ENCODE measurements around the gene SH3GLB2.

SH3GLB2 gene

GRCh38 chr9:128986671-128987070 is 41.5 kb downstream of the SH3GLB2 start:
- Histone ChIP-seq H3K9me2 (ENCODE audit: low read depth, low read length) (no peaks in the 10 kb centered on the region), H2AFZ (ENCODE audit: low read length) (no peak overlapping the region), H3K4me3 (ENCODE audit: low read depth, low read length, poor library complexity, severe bottlenecking) (no peak overlapping the region), H3K9me3 (ENCODE audit: low read length) (no peaks in the 10 kb centered on the region), H3K79me2 (ENCODE audit: insufficient read depth, low read length) (no peaks in the 10 kb centered on the region), H3K27me3 (ENCODE audit: insufficient read depth, low read length) (no peaks in the 10 kb centered on the region), H3F3A (ENCODE audit: insufficient read depth, low read length) (no peaks in the 10 kb centered on the region), H3K4me2 (ENCODE audit: low read length) (no peak overlapping the region), H3K4me1 (ENCODE audit: insufficient read depth, low read length, severe bottlenecking) (no peaks in the 10 kb centered on the region), H3K9ac (ENCODE audit: low read length) (no peak overlapping the region), H3K36me3 (ENCODE audit: insufficient read depth, low read length) (peaks cover 76% of the 10 kb centered on the region), H3K27ac (ENCODE audit: low read depth, low read length, poor library complexity, severe bottlenecking) (no peak overlapping the region), H4K20me1 (ENCODE audit: insufficient read depth, low read length) (no peaks in the 10 kb centered on the region)
- TF ChIP-seq EZH2 (IDR thresholded peaks at IDR 0.05; ENCODE audit: borderline replicate concordance, low read length): no peak
- TF ChIP-seq, protein P1, sequence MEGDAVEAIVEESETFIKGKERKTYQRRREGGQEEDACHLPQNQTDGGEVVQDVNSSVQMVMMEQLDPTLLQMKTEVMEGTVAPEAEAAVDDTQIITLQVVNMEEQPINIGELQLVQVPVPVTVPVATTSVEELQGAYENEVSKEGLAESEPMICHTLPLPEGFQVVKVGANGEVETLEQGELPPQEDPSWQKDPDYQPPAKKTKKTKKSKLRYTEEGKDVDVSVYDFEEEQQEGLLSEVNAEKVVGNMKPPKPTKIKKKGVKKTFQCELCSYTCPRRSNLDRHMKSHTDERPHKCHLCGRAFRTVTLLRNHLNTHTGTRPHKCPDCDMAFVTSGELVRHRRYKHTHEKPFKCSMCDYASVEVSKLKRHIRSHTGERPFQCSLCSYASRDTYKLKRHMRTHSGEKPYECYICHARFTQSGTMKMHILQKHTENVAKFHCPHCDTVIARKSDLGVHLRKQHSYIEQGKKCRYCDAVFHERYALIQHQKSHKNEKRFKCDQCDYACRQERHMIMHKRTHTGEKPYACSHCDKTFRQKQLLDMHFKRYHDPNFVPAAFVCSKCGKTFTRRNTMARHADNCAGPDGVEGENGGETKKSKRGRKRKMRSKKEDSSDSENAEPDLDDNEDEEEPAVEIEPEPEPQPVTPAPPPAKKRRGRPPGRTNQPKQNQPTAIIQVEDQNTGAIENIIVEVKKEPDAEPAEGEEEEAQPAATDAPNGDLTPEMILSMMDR (IDR thresholded peaks at IDR 0.05; ENCODE audit: low read length): no peak

GRCh38 chr9:128983536-128983935 is 44.6 kb downstream of the SH3GLB2 start:
- Histone ChIP-seq H3K4me2 (ENCODE audit: low read length) (no peak overlapping the region), H3K9ac (ENCODE audit: low read length) (no peak overlapping the region), H3K9me2 (ENCODE audit: low read depth, low read length) (no peaks in the 10 kb centered on the region), H3K4me1 (ENCODE audit: insufficient read depth, low read length, severe bottlenecking) (no peaks in the 10 kb centered on the region), H4K20me1 (ENCODE audit: insufficient read depth, low read length) (no peaks in the 10 kb centered on the region), H3F3A (ENCODE audit: insufficient read depth, low read length) (no peaks in the 10 kb centered on the region), H3K36me3 (ENCODE audit: insufficient read depth, low read length) (peaks cover 89% of the 10 kb centered on the region), H3K9me3 (ENCODE audit: low read length) (no peaks in the 10 kb centered on the region), H2AFZ (ENCODE audit: low read length) (no peak overlapping the region), H3K4me3 (ENCODE audit: low read depth, low read length, poor library complexity, severe bottlenecking) (no peak overlapping the region), H3K79me2 (ENCODE audit: insufficient read depth, low read length) (no peaks in the 10 kb centered on the region), H3K27me3 (ENCODE audit: insufficient read depth, low read length) (no peaks in the 10 kb centered on the region), H3K27ac (ENCODE audit: low read depth, low read length, poor library complexity, severe bottlenecking) (no peak overlapping the region)
- TF ChIP-seq EZH2 (IDR thresholded peaks at IDR 0.05; ENCODE audit: borderline replicate concordance, low read length): no peak
- TF ChIP-seq, protein P1 (IDR thresholded peaks at IDR 0.05; ENCODE audit: low read length): no peak

- Histone ChIP-seq H3K4me1 (ENCODE audit: insufficient read depth, low read length, severe bottlenecking) (no peaks in the 10 kb centered on the region), H3K9me3 (ENCODE audit: low read length) (no peaks in the 10 kb centered on the region), H3K9me2 (ENCODE audit: low read depth, low read length) (no peaks in the 10 kb centered on the region), H3K4me3 (ENCODE audit: low read depth, low read length, poor library complexity, severe bottlenecking) (no peak overlapping the region), H2AFZ (ENCODE audit: low read length) (no peak overlapping the region), H3K4me2 (ENCODE audit: low read length) (no peak overlapping the region), H3K79me2 (ENCODE audit: insufficient read depth, low read length) (no peaks in the 10 kb centered on the region), H3F3A (ENCODE audit: insufficient read depth, low read length) (no peaks in the 10 kb centered on the region), H3K9ac (ENCODE audit: low read length) (no peak overlapping the region), H4K20me1 (ENCODE audit: insufficient read depth, low read length) (no peaks in the 10 kb centered on the region), H3K36me3 (ENCODE audit: insufficient read depth, low read length) (peaks cover 86% of the 10 kb centered on the region), H3K27ac (ENCODE audit: low read depth, low read length, poor library complexity, severe bottlenecking) (no peak overlapping the region), H3K27me3 (ENCODE audit: insufficient read depth, low read length) (no peaks in the 10 kb centered on the region)
- TF ChIP-seq EZH2 (IDR thresholded peaks at IDR 0.05; ENCODE audit: borderline replicate concordance, low read length): no peak
- TF ChIP-seq, protein P1 (IDR thresholded peaks at IDR 0.05; ENCODE audit: low read length): no peak
Observed at GRCh38 chr9:128979111-128979510, 49.0 kb downstream of the SH3GLB2 start.

All from OCI-LY1 (cell line).